GM23248 (cell line): ENCODE results near the gene ABR. TPM values are rescaled to one million over a fixed set of nuclear protein-coding genes. Genes with fewer than 3 reads are reported as not detected.

ENCODE experiments used
- DNase-seq: peaks from one replicate; pipeline ENCODE4 v3.0.0-alpha.2; 2015
- H2AFZ ChIP-seq: fragments of 200-600 bp; sonication (generic); 2 replicates; pipeline ENCODE4 v1.6.1; 2016; ENCODE audit warnings: antibody characterized with exemption
- H3F3A ChIP-seq: fragments of 200-600 bp; sonication (generic); 2 replicates; pipeline ENCODE4 v1.6.1; 2016; ENCODE audit warnings: mild to moderate bottlenecking, antibody characterized with exemption, mixed run types; ENCODE audit not compliant: insufficient read depth
- H3K27ac ChIP-seq: fragments of 200-600 bp; sonication (generic); 2 replicates; pipeline ENCODE4 v1.5.1; 2016; ENCODE audit warnings: mild to moderate bottlenecking
- H3K27me3 ChIP-seq: fragments of 200-600 bp; sonication (generic); replicated peaks from 2 replicates; pipeline ENCODE4 v1.6.1; 2016; ENCODE audit warnings: mild to moderate bottlenecking; ENCODE audit not compliant: insufficient read depth
- H3K36me3 ChIP-seq: fragments of 200-600 bp; sonication (generic); 2 replicates; pipeline ENCODE4 v1.6.1; 2016; ENCODE audit warnings: low read depth, mild to moderate bottlenecking
- H3K4me1 ChIP-seq: fragments of 200-600 bp; sonication (generic); 2 replicates; pipeline ENCODE4 v1.6.1; 2016; ENCODE audit warnings: mild to moderate bottlenecking; ENCODE audit not compliant: insufficient read depth
- H3K4me2 ChIP-seq: fragments of 200-600 bp; sonication (generic); one replicate; pipeline ENCODE4 v1.6.1; 2016; ENCODE audit warnings: mild to moderate bottlenecking; ENCODE audit not compliant: unreplicated experiment
- H3K4me3 ChIP-seq: fragments of 200-600 bp; sonication (generic); 2 replicates; pipeline ENCODE4 v1.5.1; 2016; ENCODE audit warnings: mild to moderate bottlenecking
- H3K79me2 ChIP-seq: fragments of 200-600 bp; sonication (generic); 2 replicates; pipeline ENCODE4 v1.6.1; 2016; ENCODE audit warnings: mild to moderate bottlenecking; ENCODE audit not compliant: insufficient read depth
- H3K9ac ChIP-seq: fragments of 200-600 bp; sonication (generic); 2 replicates; pipeline ENCODE4 v1.6.1; 2016; ENCODE audit warnings: mild to moderate bottlenecking
- H3K9me2 ChIP-seq: fragments of 200-600 bp; sonication (generic); 2 replicates; pipeline ENCODE4 v1.6.1; 2016; ENCODE audit warnings: mixed run types, mild to moderate bottlenecking, moderate library complexity; ENCODE audit not compliant: insufficient read depth
- H3K9me3 ChIP-seq: fragments of 200-600 bp; sonication (generic); one replicate; pipeline ENCODE4 v1.6.1; 2017; ENCODE audit warnings: low read depth
- H4K20me1 ChIP-seq: fragments of 200-600 bp; sonication (generic); 2 replicates; pipeline ENCODE4 v1.6.0; 2016; ENCODE audit not compliant: insufficient read depth
- EZH2 ChIP-seq: fragments of 200-600 bp; sonication (generic); IDR thresholded peaks from 2 replicates; pipeline ENCODE4 v1.6.1; 2018; ENCODE audit warnings: antibody characterized with exemption, mild to moderate bottlenecking; ENCODE audit not compliant: insufficient read depth, poor library complexity, severe bottlenecking
- EZH2phosphoT487 ChIP-seq: fragments of 200-600 bp; sonication (generic); IDR thresholded peaks from 2 replicates; pipeline ENCODE4 v1.6.1; 2018; ENCODE audit warnings: antibody characterized with exemption, moderate library complexity, mild to moderate bottlenecking, low read depth; ENCODE audit not compliant: insufficient read depth
- WGBS, 2 experiments: methylation state at CpG; one replicate each; pipeline ENCODE4 v1.1.6; 2015 to 2017; ENCODE audit warnings: low lambda C conversion rate in 2 of 2, low coverage in 1 of 2; ENCODE audit errors: missing lambda C conversion rate in 2 of 2; 5-methylcytosine and 5-hydroxymethylcytosine counted together
- in situ Hi-C: fragments of 300-500 bp; cut with MboI; formaldehyde crosslinking; loops from 2 replicates; pipeline ENCODE4 v1.15.0; 2020
- polyA plus RNA-seq: library from polyadenylated mRNA; unstranded; fragments of >200 nt; fragmentation: Nextera tagmentation; extraction: Ambion mirVana; gene quantifications from 2 replicates; pipeline ENCODE4 v1.2.1, GENCODE V29; 2016
- total RNA-seq: library from RNA; depleted of rRNA; stranded (reverse); fragments of >200 nt; shearing (Covaris generic); gene quantifications from 2 replicates; pipeline ENCODE4 v1.2.3, GENCODE V29; 2014

ABR gene
- total and polyA plus RNA-seq, 2 experiments from 2014 or later, result 24.4 to 38.2 TPM

GRCh38 chr17:1041746-1042145 is 138.0 kb downstream of the ABR start:
- H3K9ac ChIP-seq, result no peak overlapping the region
- no peaks in the 10 kb centered on the region for H3K9me3 ChIP-seq
- no peaks in the 10 kb centered on the region for H3K4me1 ChIP-seq
- H3K9me2 ChIP-seq, result no peaks in the 10 kb centered on the region
- H3K27me3 ChIP-seq, result no peaks in the 10 kb centered on the region
- DNase-seq, result no peak
- H3K4me3 ChIP-seq, result no peak overlapping the region
- no peaks in the 10 kb centered on the region for H3K79me2 ChIP-seq
- H3K27ac ChIP-seq, result no peak overlapping the region
- TF ChIP-seq EZH2, result no peak
- TF ChIP-seq EZH2phosphoT487, result no peak
- no peaks in the 10 kb centered on the region for H4K20me1 ChIP-seq
- no peaks in the 10 kb centered on the region for H3F3A ChIP-seq
- WGBS, 2 experiments, result 93% methylated on average over 9 of the region's 9 CpGs
- in situ Hi-C loops, result no loop called here
- H3K4me2 ChIP-seq, result no peak overlapping the region
- H2AFZ ChIP-seq, result no peak overlapping the region
- no peaks in the 10 kb centered on the region for H3K36me3 ChIP-seq

GRCh38 chr17:1040216-1040600 is 139.6 kb downstream of the ABR start:
- Histone ChIP-seq H3K9ac (no peak overlapping the region), H3F3A (no peaks in the 10 kb centered on the region), H2AFZ (no peak overlapping the region), H3K4me2 (no peak overlapping the region), H3K27ac (no peak overlapping the region), H3K4me1 (no peaks in the 10 kb centered on the region), H3K9me2 (no peaks in the 10 kb centered on the region), H3K27me3 (no peaks in the 10 kb centered on the region), H3K79me2 (no peaks in the 10 kb centered on the region), H3K4me3 (no peak overlapping the region), H4K20me1 (no peaks in the 10 kb centered on the region), H3K36me3 (no peaks in the 10 kb centered on the region), H3K9me3 (no peaks in the 10 kb centered on the region)
- in situ Hi-C loops, result no loop called here
- TF ChIP-seq EZH2 (no peak), EZH2phosphoT487 (no peak)
- no peak for DNase-seq
- WGBS, 2 experiments, result 57 to 60% methylated on average over 12 to 13 of the region's 13 CpGs

GRCh38 chr17:1039511-1040215 is 140.1 kb downstream of the ABR start:
- Histone ChIP-seq H3K9me2 (no peaks in the 10 kb centered on the region), H3K27ac (no peak overlapping the region), H3K4me3 (no peak overlapping the region), H3K9me3 (no peaks in the 10 kb centered on the region), H3F3A (no peaks in the 10 kb centered on the region), H3K27me3 (no peaks in the 10 kb centered on the region), H3K79me2 (no peaks in the 10 kb centered on the region), H3K36me3 (no peaks in the 10 kb centered on the region), H3K4me2 (no peak overlapping the region), H4K20me1 (no peaks in the 10 kb centered on the region), H3K9ac (no peak overlapping the region), H3K4me1 (no peaks in the 10 kb centered on the region), H2AFZ (no peak overlapping the region)
- TF ChIP-seq EZH2phosphoT487, result no peak
- no peak for TF ChIP-seq EZH2
- no peak for DNase-seq
- in situ Hi-C loops, result no loop called here
- 72 to 75% methylated on average over 9 to 30 of the region's 30 CpGs for WGBS, 2 experiments

- in situ Hi-C loops, result no loop called here
Observed at GRCh38 chr17:1039123-1039507, 140.7 kb downstream of the ABR start.

More at GRCh38 chr17:1039123-1039507, 140.7 kb downstream of the ABR start:
- no peaks in the 10 kb centered on the region for H3F3A ChIP-seq
- H3K9ac ChIP-seq, result no peak overlapping the region
- H3K36me3 ChIP-seq, result no peaks in the 10 kb centered on the region
- H3K9me2 ChIP-seq, result no peaks in the 10 kb centered on the region
- 0 out of 2 replicates have a peak, but pooled peaks cover under 1% of the 10 kb centered on the region for H4K20me1 ChIP-seq
- H3K9me3 ChIP-seq, result no peaks in the 10 kb centered on the region
- H3K79me2 ChIP-seq, result no peaks in the 10 kb centered on the region
- no peaks in the 10 kb centered on the region for H3K27me3 ChIP-seq
- TF ChIP-seq EZH2phosphoT487, result no peak
- no peak for TF ChIP-seq EZH2
- H2AFZ ChIP-seq, result no peak overlapping the region
- no peak overlapping the region for H3K27ac ChIP-seq
- no peak overlapping the region for H3K4me2 ChIP-seq
- H3K4me1 ChIP-seq, result no peaks in the 10 kb centered on the region
- no peak for DNase-seq
- 82 to 86% methylated on average over 14 to 16 of the region's 16 CpGs for WGBS, 2 experiments
- H3K4me3 ChIP-seq, result no peak overlapping the region
